Motor neuron (in vitro differentiated cells): Measurements from ENCODE around the gene KCTD11. TPM values are rescaled to one million over a fixed set of nuclear protein-coding genes. Genes with fewer than 3 reads are reported as not detected.

Source experiments
- ATAC-seq, 8 experiments: fragments of 200-7000 bp; cut with Tn5 transposase; replicated peaks in 6 of 8; 2 replicates each; pipeline ENCODE4 v1.8.0; 2021; ENCODE audit warnings: mild to moderate bottlenecking in 8 of 8, moderate library complexity in 8 of 8
- H3K27ac ChIP-seq, 2 donors: fragments of 250-450 bp; sonication (Bioruptor Pico); 2 replicates each; pipeline ENCODE4 v1.9.0; 2021; ENCODE audit warnings: antibody characterized with exemption in 2 of 2, mild to moderate bottlenecking in 2 of 2, moderate library complexity in 1 of 2
- H3K4me1 ChIP-seq, 2 donors: fragments of 250-450 bp; sonication (Bioruptor Pico); replicated peaks in 1 of 2; 2 replicates each; pipeline ENCODE4 v1.6.1; 2021; ENCODE audit warnings: antibody characterized with exemption in 2 of 2, mild to moderate bottlenecking in 2 of 2, moderate library complexity in 1 of 2
- H3K4me3 ChIP-seq, 5 donors: fragments of 250-450 bp; sonication (Bioruptor Pico); 2 replicates each; pipeline ENCODE4 v1.9.0; 2021; ENCODE audit warnings: antibody characterized with exemption in 5 of 5, mild to moderate bottlenecking in 5 of 5, moderate library complexity in 4 of 5
- WGBS, 10 experiments: fragments of 450-650 bp; shearing (Covaris generic); methylation state at CpG; one replicate each; pipeline ENCODE4 v1.0.0; 2022; 5-methylcytosine and 5-hydroxymethylcytosine counted together
- in situ Hi-C, 9 experiments: fragments of 400-800 bp; cut with MboI; loops; one replicate each; pipeline ENCODE4 v1.15.0; 2021; ENCODE audit warnings: low sequenced_read_pairs in 9 of 9, low pct_unique_long_range_greater_than_20kb in 2 of 9; ENCODE audit not compliant: unreplicated experiment in 9 of 9
- total RNA-seq, 8 experiments: library from RNA; unstranded; fragments of 300-600 nt; gene quantifications; 2 replicates each; pipeline versions ENCODE4 v1.2.3 to v1.2.4, GENCODE V29; 2022

Gene KCTD11
- total RNA-seq, 8 experiments from 2014 or later, result 4.0 to 14.5 (median 6.1) TPM

DNA sequence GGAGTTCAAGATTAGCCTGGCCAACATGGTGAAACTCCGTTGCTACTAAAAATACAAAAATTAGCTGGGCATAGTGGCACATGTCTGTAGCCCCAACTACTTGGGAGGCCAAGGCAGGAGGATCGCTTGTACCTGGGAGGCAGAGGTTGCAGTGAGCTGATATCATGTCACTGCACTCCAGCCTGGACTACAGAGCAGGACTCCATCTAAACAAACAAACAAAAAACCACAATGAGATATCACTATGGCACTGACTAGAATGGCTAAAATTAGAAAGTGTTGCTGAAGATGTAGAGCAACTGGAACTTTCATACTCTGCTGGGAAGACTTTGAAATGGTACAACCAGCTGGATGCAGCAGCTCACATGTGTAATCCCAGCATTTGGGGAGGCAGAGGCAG, 22.4 kb downstream of the KCTD11 start:
- Histone ChIP-seq H3K27ac (no peak overlapping the region), H3K4me3 (no peak overlapping the region), H3K4me1 (no peaks in the 10 kb centered on the region)
- in situ Hi-C loops, result no loop called here
- WGBS, 10 experiments, result 63 to 100% (median 85%) methylated on average over 1 to 2 of the region's 2 CpGs; no CpG with 5 or more reads in 3 of the 10 experiments
- no peak for ATAC-seq

DNA sequence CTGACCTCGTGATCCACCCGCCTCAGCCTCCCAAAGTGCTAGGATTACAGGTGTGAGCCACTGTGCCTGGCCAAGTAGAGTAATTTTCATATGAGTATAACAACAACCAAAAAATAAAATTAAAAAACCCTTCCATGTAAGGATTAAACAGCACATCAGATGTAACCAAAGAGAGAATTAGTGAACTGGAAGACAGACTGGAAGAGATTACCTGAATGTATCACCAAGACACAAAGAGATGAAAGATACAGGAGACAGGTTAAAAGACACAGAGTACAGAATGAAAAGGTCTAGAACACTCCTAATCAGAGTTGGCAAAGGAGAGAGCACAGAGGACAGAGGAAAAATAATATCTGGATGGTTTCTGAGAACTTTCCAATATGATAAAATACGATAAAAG, 27.2 kb downstream of the KCTD11 start:
- ATAC-seq, result no peak
- no peak overlapping the region for H3K27ac ChIP-seq
- peaks cover 4 to 7% of the 10 kb centered on the region in 2 donors for H3K4me1 ChIP-seq
- in situ Hi-C loops, result no loop called here
- no peak overlapping the region for H3K4me3 ChIP-seq
- 67 to 100% (median 88%) methylated on average over 1 to 3 of the region's 3 CpGs for WGBS, 10 experiments

DNA sequence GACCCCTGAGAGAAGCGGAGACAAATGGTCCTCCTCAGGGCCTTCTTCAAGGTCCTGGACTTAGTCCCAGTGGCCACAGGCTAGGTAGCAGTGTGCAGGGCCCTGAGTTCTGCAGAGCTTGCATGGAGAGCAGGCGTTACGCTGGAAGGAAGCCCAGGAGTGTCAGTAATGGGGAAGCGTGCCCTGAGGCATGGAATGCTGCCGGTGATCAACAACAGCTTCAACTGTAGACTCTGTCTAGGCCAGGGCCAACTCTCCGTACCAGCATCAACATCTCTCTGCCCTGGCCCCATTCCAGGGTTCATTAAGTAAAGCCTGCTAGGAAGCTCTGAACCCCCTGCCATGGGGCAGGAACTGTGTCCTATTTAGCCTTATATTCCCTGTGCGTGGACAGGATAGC, 28.4 kb downstream of the KCTD11 start:
- Histone ChIP-seq H3K4me1 (peaks cover 10 to 15% of the 10 kb centered on the region in 2 donors), H3K27ac (no peak overlapping the region), H3K4me3 (no peak overlapping the region)
- 0 to 82% (median 32%) methylated on average over 2 to 7 of the region's 7 CpGs; no CpG with 5 or more reads in 5 of the 10 experiments for WGBS, 10 experiments
- peak in 4 of 8 experiments; percentile 2 to 77 (median 56) for ATAC-seq
- in situ Hi-C loops, result no loop called here

DNA sequence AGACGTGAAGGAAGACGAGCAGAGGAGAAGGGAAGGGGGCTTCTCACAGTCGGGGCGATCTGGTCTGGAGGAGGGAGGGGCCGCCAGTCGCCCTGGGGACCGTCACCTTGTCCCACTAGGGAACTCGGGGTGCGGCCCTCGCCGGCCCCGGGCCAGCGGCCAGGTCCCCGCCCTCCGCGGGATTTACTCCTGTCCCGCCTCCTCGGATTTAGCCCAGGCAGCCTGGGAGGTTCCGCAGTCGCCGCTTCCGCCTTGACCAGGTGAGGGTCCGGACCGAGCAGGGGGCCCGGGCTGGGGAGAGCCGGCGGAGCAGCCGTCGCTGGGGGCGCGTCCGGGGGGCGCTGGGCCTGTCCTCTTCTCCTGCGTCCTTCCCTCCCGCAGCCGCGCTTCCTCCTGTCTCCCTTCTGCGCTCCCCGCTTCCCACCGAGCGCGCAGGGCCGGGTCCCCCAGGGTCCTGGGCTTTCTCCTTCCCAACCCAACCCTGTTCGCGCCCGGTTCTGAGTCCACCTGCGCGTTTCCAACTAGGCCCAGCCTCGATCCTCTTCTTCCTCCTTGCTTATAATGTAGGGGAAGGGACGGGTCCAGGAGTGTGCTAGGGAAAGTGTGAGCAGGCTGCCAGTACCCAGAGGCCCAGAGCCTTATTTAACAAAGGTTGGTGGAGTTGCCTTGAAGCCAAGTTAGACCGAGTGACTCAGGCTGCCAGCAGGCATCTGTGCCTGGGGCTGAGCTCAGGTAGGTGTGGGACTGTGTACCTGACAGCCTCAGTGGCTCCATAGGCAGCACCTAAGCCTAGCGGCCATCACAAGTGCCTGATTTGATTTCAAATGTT, 29.1 kb downstream of the KCTD11 start, which contains the start of gene TNK1:
Gene TNK1 (plus strand): TSS at position 235 of the 829 bp plus-strand sequence. CDS start 1,838 bp downstream, outside the sequence.
- peak in 4 of 8 experiments; percentile 2 to 70 (median 47) for ATAC-seq
- WGBS, 10 experiments, result 0 to 60% (median 6%) methylated on average over 1 to 17 of the region's 52 CpGs; no CpG with 5 or more reads in 6 of the 10 experiments
- H3K4me1 ChIP-seq, result peaks cover 10 to 15% of the 10 kb centered on the region in 2 donors
- in situ Hi-C loops, result no loop called here
- H3K27ac ChIP-seq, result no peak within 1 kb of the TSS
- H3K4me3 ChIP-seq, result peak within 1 kb of the TSS in 2 of 5 donors; percentile 7 to 8

DNA sequence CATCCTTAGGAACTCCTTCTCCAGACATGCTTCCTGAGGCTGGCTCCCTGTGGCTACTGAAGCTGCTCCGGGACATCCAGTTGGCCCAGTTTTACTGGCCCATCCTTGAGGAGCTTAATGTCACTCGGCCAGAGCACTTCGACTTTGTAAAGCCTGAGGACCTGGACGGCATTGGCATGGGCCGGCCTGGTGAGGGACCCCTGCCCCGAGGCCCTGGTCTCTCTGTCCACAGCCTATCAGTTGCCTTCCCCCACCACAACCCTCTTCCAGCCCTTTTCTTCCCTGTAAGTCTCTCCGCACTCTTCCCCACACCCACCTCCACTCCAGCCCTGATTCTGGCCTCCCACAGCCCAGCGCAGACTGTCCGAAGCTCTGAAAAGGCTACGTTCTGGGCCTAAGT, 30.9 kb downstream of the KCTD11 start:
- Histone ChIP-seq H3K27ac (no peak overlapping the region), H3K4me3 (no peak overlapping the region), H3K4me1 (peaks cover 10 to 15% of the 10 kb centered on the region in 2 donors)
- in situ Hi-C loops, result no loop called here
- WGBS, 10 experiments, result 20 to 100% (median 83%) methylated on average over 1 to 4 of the region's 10 CpGs; no CpG with 5 or more reads in 4 of the 10 experiments
- no peak for ATAC-seq

DNA sequence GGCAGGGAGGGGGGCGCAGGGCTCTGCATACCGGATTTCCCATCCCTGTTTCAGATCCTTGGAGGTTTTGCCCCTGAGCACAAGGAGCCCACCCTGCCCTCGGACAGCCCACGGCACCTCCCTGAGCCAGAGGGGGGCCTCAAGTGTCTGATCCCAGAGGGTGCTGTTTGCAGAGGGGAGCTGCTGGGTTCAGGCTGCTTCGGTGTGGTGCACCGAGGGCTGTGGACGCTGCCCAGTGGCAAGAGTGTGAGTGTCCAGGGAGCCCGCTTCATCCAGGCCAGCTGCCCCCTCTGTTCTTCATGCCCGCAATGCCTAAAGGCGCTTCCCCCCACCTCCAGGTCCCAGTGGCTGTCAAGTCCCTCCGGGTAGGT, 31.4 kb downstream of the KCTD11 start:
- peaks cover 10 to 15% of the 10 kb centered on the region in 2 donors for H3K4me1 ChIP-seq
- H3K27ac ChIP-seq, result no peak overlapping the region
- no peak for ATAC-seq
- WGBS, 10 experiments, result no CpG with 5 or more reads among the region's 11 CpGs
- in situ Hi-C loops, result no loop called here
- H3K4me3 ChIP-seq, result no peak overlapping the region

DNA sequence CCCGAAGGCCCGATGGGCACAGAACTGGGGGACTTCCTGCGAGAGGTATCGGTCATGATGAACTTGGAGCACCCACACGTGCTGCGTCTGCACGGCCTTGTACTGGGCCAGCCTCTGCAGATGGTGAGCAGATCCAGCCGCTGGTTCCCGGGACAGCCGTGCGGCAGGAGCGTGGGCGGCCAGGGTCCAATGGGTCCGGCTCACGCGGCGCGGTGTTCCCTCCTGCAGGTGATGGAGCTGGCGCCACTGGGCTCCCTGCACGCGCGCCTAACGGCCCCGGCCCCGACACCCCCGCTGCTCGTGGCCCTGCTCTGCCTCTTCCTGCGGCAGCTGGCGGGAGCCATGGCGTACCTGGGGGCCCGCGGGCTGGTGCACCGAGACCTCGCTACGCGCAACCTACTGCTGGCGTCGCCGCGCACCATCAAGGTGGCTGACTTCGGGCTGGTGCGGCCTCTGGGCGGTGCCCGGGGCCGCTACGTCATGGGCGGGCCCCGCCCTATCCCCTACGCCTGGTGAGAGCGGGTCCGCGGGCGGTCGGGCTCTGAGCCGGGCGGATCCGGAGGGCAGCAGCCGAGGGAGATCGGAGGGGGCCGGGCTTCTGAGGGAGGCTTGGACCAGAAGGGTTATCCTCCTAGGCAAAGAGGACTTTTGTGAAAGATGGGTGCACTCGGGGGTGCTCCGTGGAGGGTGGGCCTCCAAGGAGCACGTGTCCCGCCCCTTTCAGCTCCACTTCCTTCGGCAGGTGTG, 32.0 kb downstream of the KCTD11 start:
- ATAC-seq, result peak in 7 of 8 experiments; percentile 75 to 97 (median 94)
- in situ Hi-C loops, result no loop called here
- WGBS, 10 experiments, result 19% methylated on average over 9 of the region's 65 CpGs; no CpG with 5 or more reads in 9 of the 10 experiments

DNA sequence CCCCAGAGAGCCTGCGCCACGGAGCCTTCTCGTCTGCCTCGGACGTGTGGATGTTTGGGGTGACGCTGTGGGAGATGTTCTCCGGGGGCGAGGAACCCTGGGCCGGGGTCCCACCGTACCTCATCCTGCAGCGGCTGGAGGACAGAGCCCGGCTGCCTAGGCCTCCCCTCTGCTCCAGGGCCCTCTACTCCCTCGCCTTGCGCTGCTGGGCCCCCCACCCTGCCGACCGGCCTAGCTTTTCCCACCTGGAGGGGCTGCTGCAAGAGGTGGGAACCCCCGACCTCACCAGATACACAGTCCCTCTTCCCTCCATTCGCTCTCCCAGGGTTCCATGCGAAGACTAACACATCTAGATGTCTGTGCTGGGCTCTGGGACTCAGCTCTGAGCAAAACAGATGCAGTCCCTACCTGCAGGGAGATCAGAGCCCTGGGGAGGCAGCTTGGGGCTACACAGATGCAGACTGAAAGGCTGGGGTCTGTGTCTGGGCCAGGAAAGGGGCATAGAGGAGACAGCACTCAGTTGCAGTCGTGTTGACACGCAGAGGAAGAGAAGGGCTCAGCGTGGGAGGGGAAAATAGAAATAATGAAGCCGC, 32.6 kb downstream of the KCTD11 start:
- H3K4me3 ChIP-seq, result peak overlapping the region; percentile 16 to 29 (median 23)
- 50 to 92% methylated on average over 2 to 5 of the region's 23 CpGs; no CpG with 5 or more reads in 8 of the 10 experiments for WGBS, 10 experiments
- H3K4me1 ChIP-seq, result peaks cover 10 to 15% of the 10 kb centered on the region in 2 donors
- H3K27ac ChIP-seq, result no peak overlapping the region
- in situ Hi-C loops, result no loop called here
- peak in 2 of 8 experiments; percentile 4 to 7 for ATAC-seq

More for the DNA sequence above, 32.0 kb downstream of the KCTD11 start:
- Histone ChIP-seq H3K4me1 (peaks cover 10 to 15% of the 10 kb centered on the region in 2 donors), H3K27ac (no peak overlapping the region), H3K4me3 (peak overlapping the region; percentile 16 to 29 (median 23))

DNA sequence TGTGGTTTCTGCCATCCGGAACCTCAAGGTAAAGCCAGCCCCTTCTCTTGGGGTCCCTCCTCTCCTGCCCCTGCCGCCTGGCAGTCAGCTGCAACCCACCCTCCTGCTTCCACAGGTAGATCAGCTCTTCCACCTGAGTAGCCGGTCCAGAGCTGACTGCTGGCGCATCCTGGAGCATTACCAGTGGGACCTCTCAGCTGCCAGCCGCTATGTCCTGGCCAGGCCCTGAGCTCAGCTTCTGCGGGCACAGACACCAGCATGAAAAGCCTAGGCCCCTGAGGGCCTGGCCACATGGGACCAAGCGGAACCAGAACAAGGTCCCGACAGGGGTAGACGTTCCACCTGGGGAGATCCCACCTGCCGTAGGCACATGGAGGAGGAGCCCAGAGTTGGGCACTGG, 36.9 kb downstream of the KCTD11 start:
- in situ Hi-C loops, result no loop called here
- H3K4me3 ChIP-seq, result no peak overlapping the region
- peaks cover 14 to 16% of the 10 kb centered on the region in 2 donors for H3K4me1 ChIP-seq
- no peak overlapping the region for H3K27ac ChIP-seq
- WGBS, 10 experiments, result 80 to 93% (median 89%) methylated on average over 3 to 4 of the region's 10 CpGs; no CpG with 5 or more reads in 6 of the 10 experiments
- ATAC-seq, result no peak

DNA sequence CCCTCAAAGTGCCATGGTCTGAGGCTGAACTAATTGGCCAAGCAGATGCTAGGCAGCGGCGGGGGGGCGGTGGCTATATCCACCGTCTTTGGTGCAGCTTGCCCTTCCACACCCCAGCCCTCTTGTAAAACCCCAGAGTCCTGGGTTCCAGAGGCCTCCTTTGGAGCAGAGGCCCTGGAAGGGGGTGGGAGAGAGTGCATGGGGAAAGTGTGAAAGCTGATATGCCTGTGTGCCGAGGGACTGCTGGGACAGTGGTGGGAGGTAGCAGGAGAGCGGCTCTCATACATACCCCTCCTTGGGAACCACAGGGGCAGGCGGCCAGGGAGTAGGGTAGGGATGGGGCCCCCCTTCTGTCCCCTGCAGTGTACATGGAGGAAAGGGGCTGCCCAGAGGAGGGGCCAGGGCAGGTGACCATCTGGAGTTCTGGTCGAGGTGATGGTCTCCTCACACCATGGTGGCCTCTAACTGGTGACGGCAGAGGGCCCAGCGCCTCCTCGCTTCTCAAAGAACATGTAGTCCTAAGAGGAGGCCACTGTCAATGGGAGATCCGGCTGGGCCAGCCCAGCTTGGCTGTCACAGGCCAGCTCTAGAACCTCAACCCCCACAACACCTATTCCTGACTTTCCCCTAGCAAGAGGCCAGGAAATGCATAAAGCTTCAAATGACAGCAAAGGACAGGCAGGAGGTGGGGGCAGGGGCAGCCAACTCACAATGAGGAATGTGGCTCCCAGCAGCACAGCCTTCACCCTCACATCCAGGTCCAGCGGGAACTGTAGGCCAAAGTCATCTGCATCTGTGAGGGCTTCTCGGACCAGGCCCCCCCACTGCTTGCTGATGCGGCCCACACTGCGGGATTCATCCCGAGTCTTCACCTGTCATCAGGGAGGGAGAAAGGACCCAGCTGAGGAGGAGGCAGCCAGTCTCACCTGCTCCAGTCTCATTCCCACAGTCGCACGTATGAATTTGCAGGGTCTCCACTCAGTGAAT, 38.3 kb downstream of the KCTD11 start:
- ATAC-seq, result no peak
- Histone ChIP-seq H3K4me1 (peaks cover 11 to 12% of the 10 kb centered on the region in 2 donors), H3K27ac (no peak overlapping the region), H3K4me3 (no peak overlapping the region)
- in situ Hi-C loops, result no loop called here
- WGBS, 10 experiments, result 55 to 100% (median 70%) methylated on average over 2 to 6 of the region's 19 CpGs; no CpG with 5 or more reads in 5 of the 10 experiments

DNA sequence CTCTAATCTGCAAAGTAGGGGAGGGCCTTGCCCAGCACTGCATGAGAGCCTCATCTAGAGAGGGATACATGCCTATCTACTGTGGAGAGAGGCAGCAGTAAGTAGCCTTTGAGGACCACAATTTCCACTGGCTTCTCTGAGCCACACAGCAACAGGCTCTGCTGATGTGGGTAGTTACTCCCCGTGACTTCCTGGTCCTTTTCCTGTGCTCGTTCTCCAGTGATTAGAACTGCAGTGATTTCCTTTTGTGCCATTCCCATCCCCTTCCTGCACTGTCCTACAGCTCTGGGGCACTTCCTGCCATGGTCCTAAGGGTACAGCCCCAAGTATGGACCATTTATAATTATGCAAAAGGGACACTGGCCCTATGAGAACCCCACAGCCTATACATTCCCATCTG, 39.3 kb downstream of the KCTD11 start:
- WGBS, 10 experiments, result 62 to 100% (median 85%) methylated on average over 2 of the region's 2 CpGs; no CpG with 5 or more reads in 5 of the 10 experiments
- H3K4me1 ChIP-seq, result peaks cover 14 to 15% of the 10 kb centered on the region in 2 donors
- in situ Hi-C loops, result no loop called here
- H3K27ac ChIP-seq, result no peak overlapping the region
- ATAC-seq, result no peak
- no peak overlapping the region for H3K4me3 ChIP-seq
